BLaER1 treated with 17β-estradiol and CSF1 and Interleukin-3, amounts not matched to agents 10 nM and 100 nM (cell line): Measurements from ENCODE around the gene ATG7.
"Not testable (repeated sequence)": the region's sequence is repeated elsewhere in the genome, so short reads cannot be mapped to it uniquely, and the experiment has no call there.

Experiments used
- H3K27ac ChIP-seq, 11 experiments: shearing (Covaris generic); formaldehyde crosslinking; 2 replicates each; pipeline ENCODE4 v1.8.1; 2022
- H3K27me3 ChIP-seq, 11 experiments: shearing (Covaris generic); formaldehyde crosslinking; 2 replicates each; pipeline ENCODE4 v1.8.1; 2022
- H3K36me3 ChIP-seq, 11 experiments: shearing (Covaris generic); formaldehyde crosslinking; 2 replicates each; pipeline ENCODE4 v1.8.1; 2022
- H3K4me1 ChIP-seq, 10 experiments: shearing (Covaris generic); formaldehyde crosslinking; 2 replicates each; pipeline ENCODE4 v1.8.1; 2022
- H3K4me2 ChIP-seq, 11 experiments: shearing (Covaris generic); formaldehyde crosslinking; 2 replicates each; pipeline ENCODE4 v1.8.1; 2022
- H3K4me3 ChIP-seq, 10 experiments: shearing (Covaris generic); formaldehyde crosslinking; 2 replicates each; pipeline ENCODE4 v1.8.1; 2022
- H3K9ac ChIP-seq, 11 experiments: shearing (Covaris generic); formaldehyde crosslinking; 2 replicates each; pipeline ENCODE4 v1.8.1; 2022
- H3K9me3 ChIP-seq, 11 experiments: shearing (Covaris generic); formaldehyde crosslinking; replicated peaks in 1 of 11; 2 replicates each; pipeline ENCODE4 v1.8.1; 2022
- H4K20me1 ChIP-seq, 11 experiments: shearing (Covaris generic); formaldehyde crosslinking; 2 replicates each; pipeline ENCODE4 v1.8.1; 2022
- Cebpa-rat ChIP-seq, 11 experiments: shearing (Covaris generic); IDR thresholded peaks; 2 replicates each; pipeline ENCODE4 v1.8.1; 2022

ATG7 gene

GRCh38 chr3:11588338-11588737, 316.1 kb downstream of the ATG7 start:
- Histone ChIP-seq H4K20me1 (peaks cover 100% of the 10 kb centered on the region in 11 experiments), H3K27ac (no peak overlapping the region), H3K36me3 (peaks cover 36 to 84% (median 78%) of the 10 kb centered on the region in 11 experiments), H3K4me3 (no peak overlapping the region), H3K9me3 (no peaks in the 10 kb centered on the region), H3K4me1 (peaks cover 34 to 86% (median 57%) of the 10 kb centered on the region in 10 experiments), H3K27me3 (no peaks in the 10 kb centered on the region), H3K4me2 (no peak overlapping the region; a peak in 1 of 22 replicates), H3K9ac (no peak overlapping the region)
- TF ChIP-seq Cebpa-rat (IDR thresholded peaks at IDR 0.05) = no peak

- no peak overlapping the region; a peak in 1 of 22 replicates for H3K27ac ChIP-seq
- no peak overlapping the region for H3K4me3 ChIP-seq
- no peak for TF ChIP-seq Cebpa-rat (IDR thresholded peaks at IDR 0.05)
- H3K9ac ChIP-seq = no peak overlapping the region
- H3K4me1 ChIP-seq = peaks cover 34 to 86% (median 57%) of the 10 kb centered on the region in 10 experiments
- no peaks in the 10 kb centered on the region for H3K9me3 ChIP-seq
- no peaks in the 10 kb centered on the region for H3K27me3 ChIP-seq
- H4K20me1 ChIP-seq = peaks cover 100% of the 10 kb centered on the region in 11 experiments
- peaks cover 36 to 88% (median 82%) of the 10 kb centered on the region in 11 experiments for H3K36me3 ChIP-seq
- H3K4me2 ChIP-seq = peak overlapping the region in 3 of 11 experiments; percentile 2 to 51 (median 25); a peak in 4 of 22 replicates
Observed at GRCh38 chr3:11588755-11589154, 316.6 kb downstream of the ATG7 start.

- H3K27me3 ChIP-seq = no peaks in the 10 kb centered on the region
- H3K9ac ChIP-seq = no peak overlapping the region
- no peak overlapping the region for H3K4me3 ChIP-seq
- H3K9me3 ChIP-seq = no peaks in the 10 kb centered on the region
- no peak for TF ChIP-seq Cebpa-rat (IDR thresholded peaks at IDR 0.05)
- peaks cover 41 to 97% (median 91%) of the 10 kb centered on the region in 11 experiments for H3K36me3 ChIP-seq
- peaks cover 34 to 85% (median 57%) of the 10 kb centered on the region in 10 experiments for H3K4me1 ChIP-seq
- H4K20me1 ChIP-seq = peaks cover 100% of the 10 kb centered on the region in 11 experiments
- H3K27ac ChIP-seq = no peak overlapping the region
- H3K4me2 ChIP-seq = peak overlapping the region in 2 of 11 experiments; percentile 25 to 51; a peak in 3 of 22 replicates
Observed at GRCh38 chr3:11589706-11590105, 317.5 kb downstream of the ATG7 start.

GRCh38 chr3:11591002-11591355, 318.8 kb downstream of the ATG7 start:
- no peak for TF ChIP-seq Cebpa-rat (IDR thresholded peaks at IDR 0.05)
- Histone ChIP-seq H3K27ac (peak overlapping the region in 1 of 11 experiments; percentile 42; a peak in 2 of 22 replicates), H3K4me1 (peaks cover 30 to 73% (median 48%) of the 10 kb centered on the region in 10 experiments), H3K9ac (0 out of 22 replicates have a peak overlapping the region, but pooled peaks of 1 of the 11 experiments have one; percentile 11), H3K4me2 (peak overlapping the region in 2 of 11 experiments; percentile 58 to 64; a peak in 3 of 22 replicates), H3K9me3 (peaks cover 0 to 3% (median 2%) of the 10 kb centered on the region in 11 experiments; a peak in 10 of 22 replicates), H4K20me1 (peaks cover 91 to 96% (median 93%) of the 10 kb centered on the region in 11 experiments), H3K36me3 (peaks cover 45 to 95% (median 90%) of the 10 kb centered on the region in 11 experiments), H3K4me3 (no peak overlapping the region), H3K27me3 (no peaks in the 10 kb centered on the region)

- Histone ChIP-seq H3K27me3 (no peaks in the 10 kb centered on the region), H3K36me3 (peaks cover 45 to 95% (median 90%) of the 10 kb centered on the region in 11 experiments), H3K9me3 (peaks cover 6 to 9% (median 9%) of the 10 kb centered on the region in 11 experiments; a peak in 18 of 22 replicates), H3K4me1 (peaks cover 30 to 72% (median 47%) of the 10 kb centered on the region in 10 experiments), H3K27ac (peak overlapping the region in 3 of 11 experiments; percentile 10 to 42 (median 38); a peak in 4 of 22 replicates), H4K20me1 (peaks cover 90 to 96% (median 93%) of the 10 kb centered on the region in 11 experiments), H3K4me2 (peak overlapping the region in 4 of 11 experiments; percentile 47 to 64 (median 54); a peak in 7 of 22 replicates), H3K4me3 (no peak overlapping the region), H3K9ac (peak overlapping the region in 2 of 11 experiments; percentile 18 to 25; a peak in 1 of 22 replicates)
- TF ChIP-seq Cebpa-rat (IDR thresholded peaks at IDR 0.05) = no peak
Observed at GRCh38 chr3:11591391-11592282, 319.4 kb downstream of the ATG7 start.

GRCh38 chr3:11592445-11593298, 320.5 kb downstream of the ATG7 start:
- Histone ChIP-seq H3K4me2 (peak overlapping the region in 10 of 11 experiments; percentile 6 to 64 (median 46); a peak in 16 of 22 replicates), H3K4me1 (peaks cover 30 to 64% (median 47%) of the 10 kb centered on the region in 10 experiments), H3K27ac (peak overlapping the region in 2 of 11 experiments; percentile 8 to 38; a peak in 3 of 22 replicates), H3K36me3 (peaks cover 47 to 95% (median 90%) of the 10 kb centered on the region in 11 experiments), H3K9me3 (peaks cover 17 to 20% (median 19%) of the 10 kb centered on the region in 11 experiments), H3K27me3 (no peaks in the 10 kb centered on the region), H4K20me1 (peaks cover 87 to 96% (median 92%) of the 10 kb centered on the region in 11 experiments), H3K9ac (peak overlapping the region in 2 of 11 experiments; percentile 18 to 25; a peak in 1 of 22 replicates), H3K4me3 (no peak overlapping the region)
- no peak for TF ChIP-seq Cebpa-rat (IDR thresholded peaks at IDR 0.05)

- Histone ChIP-seq H3K4me2 (peak overlapping the region; percentile 6 to 64 (median 46); a peak in 21 of 22 replicates), H4K20me1 (peaks cover 79 to 96% (median 92%) of the 10 kb centered on the region in 11 experiments), H3K4me3 (no peak overlapping the region), H3K36me3 (peaks cover 47 to 95% (median 90%) of the 10 kb centered on the region in 11 experiments), H3K9me3 (peaks cover 25 to 28% (median 27%) of the 10 kb centered on the region in 11 experiments), H3K4me1 (peaks cover 30 to 58% (median 42%) of the 10 kb centered on the region in 10 experiments), H3K27ac (no peak overlapping the region), H3K9ac (no peak overlapping the region; a peak in 1 of 22 replicates), H3K27me3 (no peaks in the 10 kb centered on the region)
- no peak for TF ChIP-seq Cebpa-rat (IDR thresholded peaks at IDR 0.05)
Observed at GRCh38 chr3:11593318-11594034, 321.3 kb downstream of the ATG7 start.

GRCh38 chr3:11595024-11595423, 322.8 kb downstream of the ATG7 start:
- not testable (repeated sequence) for H3K9ac ChIP-seq, H3K4me2 ChIP-seq, H3K27me3 ChIP-seq, H3K4me3 ChIP-seq, H3K27ac ChIP-seq
- Histone ChIP-seq H3K4me1 (peaks cover 25 to 46% (median 32%) of the 10 kb centered on the region in 10 experiments), H3K9me3 (peaks cover 29 to 43% (median 42%) of the 10 kb centered on the region in 11 experiments), H4K20me1 (peaks cover 64 to 94% (median 84%) of the 10 kb centered on the region in 11 experiments), H3K36me3 (peaks cover 46 to 95% (median 90%) of the 10 kb centered on the region in 11 experiments)
